Liver (tissue), 3 donors: ENCODE results near the gene PKIG.

Experiments
- JUND ChIP-seq, 2 donors: IDR thresholded peaks; 2 replicates each; pipeline ENCODE4 v1.6.1; 2016; ENCODE audit warnings: antibody characterized with exemption in 2 of 2
- TF ChIP-seq, protein P1 (sequence below): IDR thresholded peaks from 2 replicates; pipeline ENCODE4 v1.6.1; 2016; ENCODE audit warnings: antibody characterized with exemption
- TF ChIP-seq, protein P2 (sequence below): fragments of 150-350 bp; IDR thresholded peaks from 2 replicates; pipeline ENCODE4 v1.5.1; 2017; ENCODE audit warnings: improper control_type of control experiment, low read depth, low read length; ENCODE audit not compliant: missing input control
- donor health status: healthy.
- donor health status: healthy.

DNA sequence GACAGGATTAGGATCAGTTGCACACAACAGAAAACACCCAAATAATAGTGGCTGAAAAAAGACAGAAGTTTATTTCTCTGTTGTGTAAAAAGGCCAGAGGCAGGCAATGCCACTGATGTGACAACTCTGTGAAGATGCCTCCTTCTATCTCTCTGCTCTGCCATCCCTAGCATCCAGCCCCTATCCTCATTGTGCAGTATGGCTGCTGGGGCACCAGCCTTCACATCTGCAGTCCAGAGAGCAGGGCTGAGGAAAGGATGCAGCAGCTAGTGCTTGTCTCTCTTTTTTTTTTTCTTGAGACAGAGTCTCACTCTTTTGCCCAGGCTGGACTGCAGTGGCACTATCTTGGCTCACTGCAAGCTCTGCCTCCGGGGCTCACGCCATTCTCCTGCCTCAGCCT lies 75.5 kb downstream of the PKIG start:
- TF ChIP-seq, protein P1, sequence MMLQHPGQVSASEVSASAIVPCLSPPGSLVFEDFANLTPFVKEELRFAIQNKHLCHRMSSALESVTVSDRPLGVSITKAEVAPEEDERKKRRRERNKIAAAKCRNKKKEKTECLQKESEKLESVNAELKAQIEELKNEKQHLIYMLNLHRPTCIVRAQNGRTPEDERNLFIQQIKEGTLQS: no peak
- TF ChIP-seq JUND (IDR thresholded peaks at IDR 0.05): no peak
- TF ChIP-seq, protein P2, sequence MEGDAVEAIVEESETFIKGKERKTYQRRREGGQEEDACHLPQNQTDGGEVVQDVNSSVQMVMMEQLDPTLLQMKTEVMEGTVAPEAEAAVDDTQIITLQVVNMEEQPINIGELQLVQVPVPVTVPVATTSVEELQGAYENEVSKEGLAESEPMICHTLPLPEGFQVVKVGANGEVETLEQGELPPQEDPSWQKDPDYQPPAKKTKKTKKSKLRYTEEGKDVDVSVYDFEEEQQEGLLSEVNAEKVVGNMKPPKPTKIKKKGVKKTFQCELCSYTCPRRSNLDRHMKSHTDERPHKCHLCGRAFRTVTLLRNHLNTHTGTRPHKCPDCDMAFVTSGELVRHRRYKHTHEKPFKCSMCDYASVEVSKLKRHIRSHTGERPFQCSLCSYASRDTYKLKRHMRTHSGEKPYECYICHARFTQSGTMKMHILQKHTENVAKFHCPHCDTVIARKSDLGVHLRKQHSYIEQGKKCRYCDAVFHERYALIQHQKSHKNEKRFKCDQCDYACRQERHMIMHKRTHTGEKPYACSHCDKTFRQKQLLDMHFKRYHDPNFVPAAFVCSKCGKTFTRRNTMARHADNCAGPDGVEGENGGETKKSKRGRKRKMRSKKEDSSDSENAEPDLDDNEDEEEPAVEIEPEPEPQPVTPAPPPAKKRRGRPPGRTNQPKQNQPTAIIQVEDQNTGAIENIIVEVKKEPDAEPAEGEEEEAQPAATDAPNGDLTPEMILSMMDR: no peak
